ENCODE data around the gene NUB1. TPM values are rescaled to one million over a fixed set of nuclear protein-coding genes. Genes with fewer than 3 reads are reported as not detected.

The NUB1 gene
- polyA plus RNA-seq, 1 donor (not counting 4 experiments of a cell fraction or from before 2014, with no cell fraction given): 34.6 TPM

GRCh38 chr7:151423936-151424335 lies 82.3 kb downstream of the NUB1 start:
- H3K4me2 ChIP-seq (ENCODE audit: control insufficient read depth, extremely low read depth, insufficient read depth, low read depth, low read length): no peak overlapping the region
- no peaks in the 10 kb centered on the region for H4K20me1 ChIP-seq (ENCODE audit: control insufficient read depth, extremely low read depth, insufficient read depth, low read length)
- H3K4me3 ChIP-seq (ENCODE audit: control insufficient read depth in 2 of 3, extremely low read depth in 1 of 3, insufficient read depth in 2 of 3, low read depth in 1 of 3, low read length in 3 of 3): no peak overlapping the region
- no peak overlapping the region for H3K27ac ChIP-seq (ENCODE audit: control insufficient read depth, insufficient read depth, low read length)
- H2AFZ ChIP-seq (ENCODE audit: control insufficient read depth, low read length): no peak overlapping the region
- FAIRE-seq: no peak
- no peaks in the 10 kb centered on the region for H3K9me1 ChIP-seq (ENCODE audit: control insufficient read depth, extremely low read depth, insufficient read depth, low read length)
- peaks cover 8% of the 10 kb centered on the region for H3K27me3 ChIP-seq (ENCODE audit: control insufficient read depth, extremely low read depth, insufficient read depth, low read length)
- H3K4me1 ChIP-seq (ENCODE audit: control insufficient read depth, extremely low read depth, insufficient read depth, low read length): peaks cover 5% of the 10 kb centered on the region
- no peak overlapping the region for H3K9ac ChIP-seq (ENCODE audit: control insufficient read depth, extremely low read depth, insufficient read depth, low read length)
- dilution Hi-C loops (cut with MboI; ENCODE audit: extremely low pct_ligation_motif_present, low sequenced_read_pairs): no loop called here
- no peak for TF ChIP-seq CTCF (optimal IDR thresholded peaks at IDR 0.05 in 1 of 3, IDR thresholded peaks at IDR 0.05 in 1 of 3, conservative IDR thresholded peaks at IDR 0.05 in 1 of 3; ENCODE audit: extremely low read depth in 1 of 3, insufficient read depth in 2 of 3, low read length in 3 of 3)
- TF ChIP-seq EZH2 (IDR thresholded peaks at IDR 0.05; ENCODE audit: low read length): no peak
- no peaks in the 10 kb centered on the region for H3K36me3 ChIP-seq (ENCODE audit: control insufficient read depth in 2 of 2, extremely low read depth in 1 of 2, insufficient read depth in 2 of 2, low read length in 2 of 2)
- H3K79me2 ChIP-seq (ENCODE audit: control insufficient read depth, insufficient read depth, low read length): no peaks in the 10 kb centered on the region
- H3K9me3 ChIP-seq (ENCODE audit: control insufficient read depth, low read depth, low read length): peaks cover 12% of the 10 kb centered on the region
- DNase-seq (ENCODE audit: low read depth, low spot score): no peak

DNA sequence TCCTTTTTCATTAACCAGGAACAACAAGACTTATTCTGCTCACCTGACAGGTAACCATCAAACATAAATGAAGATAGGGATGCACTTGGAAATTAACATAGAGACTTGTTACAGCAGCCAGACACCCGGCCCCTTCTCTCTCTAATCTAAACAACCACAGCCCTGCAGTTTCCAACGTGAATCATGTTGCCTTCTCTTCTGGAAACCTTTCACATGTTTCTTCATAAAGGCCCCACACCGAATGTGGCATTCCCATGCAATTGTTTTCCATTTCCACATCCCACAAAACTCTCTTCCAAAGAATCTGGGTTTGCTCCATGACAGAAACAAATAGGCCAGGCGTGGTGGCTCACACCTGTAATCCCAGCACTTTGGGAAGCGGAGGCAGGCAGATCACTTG lies 83.2 kb downstream of the NUB1 start:
- H4K20me1 ChIP-seq (ENCODE audit: control insufficient read depth, extremely low read depth, insufficient read depth, low read length): no peaks in the 10 kb centered on the region
- peaks cover 8% of the 10 kb centered on the region for H3K27me3 ChIP-seq (ENCODE audit: control insufficient read depth, extremely low read depth, insufficient read depth, low read length)
- peaks cover 5% of the 10 kb centered on the region for H3K4me1 ChIP-seq (ENCODE audit: control insufficient read depth, extremely low read depth, insufficient read depth, low read length)
- peaks cover 12% of the 10 kb centered on the region for H3K9me3 ChIP-seq (ENCODE audit: control insufficient read depth, low read depth, low read length)
- H3K4me3 ChIP-seq (ENCODE audit: control insufficient read depth in 2 of 3, extremely low read depth in 1 of 3, insufficient read depth in 2 of 3, low read depth in 1 of 3, low read length in 3 of 3): no peak overlapping the region
- FAIRE-seq (no peak), DNase-seq (ENCODE audit: low read depth, low spot score) (no peak)
- H3K4me2 ChIP-seq (ENCODE audit: control insufficient read depth, extremely low read depth, insufficient read depth, low read depth, low read length): no peak overlapping the region
- H3K79me2 ChIP-seq (ENCODE audit: control insufficient read depth, insufficient read depth, low read length): no peaks in the 10 kb centered on the region
- no peak overlapping the region for H3K27ac ChIP-seq (ENCODE audit: control insufficient read depth, insufficient read depth, low read length)
- dilution Hi-C loops (cut with MboI; ENCODE audit: extremely low pct_ligation_motif_present, low sequenced_read_pairs): no loop called here
- no peaks in the 10 kb centered on the region for H3K36me3 ChIP-seq (ENCODE audit: control insufficient read depth in 2 of 2, extremely low read depth in 1 of 2, insufficient read depth in 2 of 2, low read length in 2 of 2)
- H2AFZ ChIP-seq (ENCODE audit: control insufficient read depth, low read length): no peak overlapping the region
- no peaks in the 10 kb centered on the region for H3K9me1 ChIP-seq (ENCODE audit: control insufficient read depth, extremely low read depth, insufficient read depth, low read length)
- H3K9ac ChIP-seq (ENCODE audit: control insufficient read depth, extremely low read depth, insufficient read depth, low read length): no peak overlapping the region
- TF ChIP-seq CTCF (optimal IDR thresholded peaks at IDR 0.05 in 1 of 3, IDR thresholded peaks at IDR 0.05 in 1 of 3, conservative IDR thresholded peaks at IDR 0.05 in 1 of 3; ENCODE audit: extremely low read depth in 1 of 3, insufficient read depth in 2 of 3, low read length in 3 of 3) (no peak), EZH2 (IDR thresholded peaks at IDR 0.05; ENCODE audit: low read length) (no peak)
